Lower leg skin (tissue), 3 donors: ENCODE measurements around the gene RSBN1L.

Experiments used
- CTCF ChIP-seq, 3 donors: fragments of 450-650 bp; IDR thresholded peaks; one replicate each; pipeline ENCODE4 v1.5.1; 2016; ENCODE audit warnings: antibody characterized with exemption in 3 of 3, mild to moderate bottlenecking in 3 of 3, moderate library complexity in 2 of 3
- POLR2A ChIP-seq, 2 donors: fragments of 450-650 bp; IDR thresholded peaks; one replicate each; pipeline ENCODE4 v1.6.1; 2016 to 2017; ENCODE audit warnings: antibody characterized with exemption in 2 of 2, mild to moderate bottlenecking in 1 of 2, moderate library complexity in 1 of 2

DNA sequence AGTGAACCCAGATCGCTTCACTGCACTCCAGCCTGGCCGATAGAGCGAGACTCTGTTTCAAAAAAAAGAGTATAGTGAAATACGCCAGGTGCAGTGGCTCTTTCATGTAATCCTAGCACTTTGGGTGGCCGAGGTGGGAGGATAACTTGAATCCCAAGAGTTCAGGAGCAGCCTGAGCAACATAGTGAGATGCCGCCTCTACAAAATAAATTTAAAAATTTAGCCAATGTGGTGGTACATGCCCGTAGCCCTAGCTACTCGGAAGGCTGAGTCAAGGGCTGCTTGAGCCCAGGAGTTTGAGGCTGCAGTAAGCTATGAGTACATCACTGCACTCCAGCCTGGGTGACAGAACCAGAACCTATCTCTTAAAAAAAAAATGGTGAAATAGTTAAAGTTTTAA is 74.1 kb downstream of the RSBN1L start:
- TF ChIP-seq POLR2A (IDR thresholded peaks at IDR 0.05) (no peak), CTCF (IDR thresholded peaks at IDR 0.05) (no peak)
